Measurements from ENCODE around the gene CEBPZ.

The CEBPZ gene

DNA sequence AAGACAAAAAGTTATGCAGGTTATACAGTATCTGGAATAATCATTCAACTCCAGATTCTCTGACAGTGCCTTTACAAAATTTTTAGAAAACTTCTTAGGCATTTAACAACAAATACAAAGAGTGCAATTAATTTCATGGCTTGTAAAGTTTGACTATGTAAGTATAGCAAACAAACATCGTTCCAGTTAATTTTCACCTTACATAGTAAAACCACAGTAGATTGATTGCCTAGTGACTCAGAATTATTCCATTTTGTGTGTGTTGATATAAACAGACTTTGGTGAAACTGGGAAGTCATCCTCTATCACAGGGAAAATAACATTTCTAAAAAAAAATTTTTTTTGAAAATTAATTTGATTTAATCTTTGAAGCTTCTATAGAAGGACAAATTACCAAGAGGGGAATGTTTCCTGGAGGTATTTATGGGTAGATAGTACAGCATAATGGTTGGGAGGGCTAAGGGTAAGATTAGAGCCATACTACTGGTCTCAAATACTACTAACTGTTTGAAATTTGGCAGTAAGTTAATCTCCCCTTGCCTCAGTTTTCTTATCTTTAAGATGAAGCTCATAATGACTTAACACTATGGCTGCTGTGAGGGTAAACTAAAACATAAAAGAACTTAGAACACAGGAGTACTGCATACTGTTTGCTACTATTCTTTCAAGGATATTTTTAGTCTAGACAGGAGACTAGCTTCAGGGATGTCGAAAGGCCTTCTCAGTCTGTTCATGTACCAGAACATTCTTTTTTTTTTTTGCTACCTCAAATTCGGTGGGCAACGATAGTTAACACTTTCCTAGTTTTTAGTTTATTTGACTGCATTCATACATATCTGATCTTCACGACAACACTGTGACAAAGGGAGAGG, 19.7 kb upstream of the CEBPZ start:
- Histone ChIP-seq H3K4me3 (ENCODE audit: low read length) (no peak overlapping the region), H3K9me3 (replicated peaks; ENCODE audit: insufficient read depth, low read length) (no peaks in the 10 kb centered on the region), H3K36me3 (replicated peaks; ENCODE audit: insufficient read depth, low read length) (peaks cover 48% of the 10 kb centered on the region), H3F3A (ENCODE audit: insufficient read depth, low read length) (peaks cover 96% of the 10 kb centered on the region), H3K9ac (ENCODE audit: low read length) (no peak overlapping the region), H3K4me1 (ENCODE audit: low read length) (no peaks in the 10 kb centered on the region), H3K27me3 (replicated peaks; ENCODE audit: insufficient read depth, low read length) (no peaks in the 10 kb centered on the region), H3K4me2 (ENCODE audit: low read depth, low read length) (no peak overlapping the region), H3K9me2 (replicated peaks; ENCODE audit: insufficient read depth, low read length) (no peaks in the 10 kb centered on the region), H3K79me2 (ENCODE audit: low read length) (peaks cover 40% of the 10 kb centered on the region), H4K20me1 (ENCODE audit: insufficient read depth, low read length) (peaks cover 45% of the 10 kb centered on the region), H2AFZ (ENCODE audit: low read length) (no peak overlapping the region), H3K27ac (ENCODE audit: low read length) (no peak overlapping the region)
- TF ChIP-seq EZH2 (optimal IDR thresholded peaks at IDR 0.05; ENCODE audit: low read depth, low read length) (no peak), EZH2phosphoT487 (IDR thresholded peaks at IDR 0.05; ENCODE audit: low read length) (no peak)
- TF ChIP-seq, protein P1, sequence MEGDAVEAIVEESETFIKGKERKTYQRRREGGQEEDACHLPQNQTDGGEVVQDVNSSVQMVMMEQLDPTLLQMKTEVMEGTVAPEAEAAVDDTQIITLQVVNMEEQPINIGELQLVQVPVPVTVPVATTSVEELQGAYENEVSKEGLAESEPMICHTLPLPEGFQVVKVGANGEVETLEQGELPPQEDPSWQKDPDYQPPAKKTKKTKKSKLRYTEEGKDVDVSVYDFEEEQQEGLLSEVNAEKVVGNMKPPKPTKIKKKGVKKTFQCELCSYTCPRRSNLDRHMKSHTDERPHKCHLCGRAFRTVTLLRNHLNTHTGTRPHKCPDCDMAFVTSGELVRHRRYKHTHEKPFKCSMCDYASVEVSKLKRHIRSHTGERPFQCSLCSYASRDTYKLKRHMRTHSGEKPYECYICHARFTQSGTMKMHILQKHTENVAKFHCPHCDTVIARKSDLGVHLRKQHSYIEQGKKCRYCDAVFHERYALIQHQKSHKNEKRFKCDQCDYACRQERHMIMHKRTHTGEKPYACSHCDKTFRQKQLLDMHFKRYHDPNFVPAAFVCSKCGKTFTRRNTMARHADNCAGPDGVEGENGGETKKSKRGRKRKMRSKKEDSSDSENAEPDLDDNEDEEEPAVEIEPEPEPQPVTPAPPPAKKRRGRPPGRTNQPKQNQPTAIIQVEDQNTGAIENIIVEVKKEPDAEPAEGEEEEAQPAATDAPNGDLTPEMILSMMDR (IDR thresholded peaks at IDR 0.05; ENCODE audit: low read length), result no peak
- DNase-seq, result no peak

DNA sequence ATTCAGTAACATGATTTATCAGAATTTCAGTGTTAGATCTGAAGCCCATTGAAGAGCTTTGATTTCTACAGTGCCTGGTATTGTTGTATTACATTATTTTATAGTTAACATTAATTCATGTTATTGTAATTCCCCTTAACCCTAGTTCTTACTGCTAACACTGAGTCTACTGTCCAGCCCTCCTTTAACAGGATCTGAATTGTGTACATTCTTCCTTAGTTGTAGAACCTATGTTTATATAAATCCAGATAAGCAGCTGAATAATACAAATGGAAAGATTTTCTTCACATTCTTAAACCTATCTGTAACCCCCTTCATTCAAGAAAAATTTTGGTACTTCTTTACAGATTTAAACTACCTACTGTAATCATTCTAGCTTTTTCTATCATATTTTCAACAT, 14.8 kb upstream of the CEBPZ start:
- TF ChIP-seq EZH2 (optimal IDR thresholded peaks at IDR 0.05; ENCODE audit: low read depth, low read length), result no peak
- no peak for TF ChIP-seq EZH2phosphoT487 (IDR thresholded peaks at IDR 0.05; ENCODE audit: low read length)
- TF ChIP-seq, protein P1 (IDR thresholded peaks at IDR 0.05; ENCODE audit: low read length), result no peak
- DNase-seq, result no peak
- no peak overlapping the region for H3K27ac ChIP-seq (ENCODE audit: low read length)

DNA sequence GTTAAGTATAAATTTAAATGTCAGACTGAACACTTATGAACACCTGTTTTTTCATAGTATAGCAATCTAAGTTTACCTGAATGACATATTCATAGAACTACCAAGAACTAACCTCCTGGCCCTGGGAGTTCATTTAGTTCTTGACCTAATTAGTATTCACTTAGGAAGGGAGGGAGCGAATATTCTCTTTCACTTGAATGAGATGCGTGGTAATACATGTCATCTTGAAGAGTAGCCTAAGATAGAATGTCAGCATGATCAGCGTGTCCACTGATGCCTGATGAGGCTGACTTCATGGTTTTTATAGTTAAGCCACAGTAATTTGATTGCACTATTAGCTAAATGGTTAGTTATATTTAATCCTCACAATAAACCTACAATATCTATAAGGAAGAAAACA, 13.4 kb upstream of the CEBPZ start:
- no peaks in the 10 kb centered on the region for H3K9me2 ChIP-seq (replicated peaks; ENCODE audit: insufficient read depth, low read length)
- H3K27ac ChIP-seq (ENCODE audit: low read length), result no peak overlapping the region
- no peaks in the 10 kb centered on the region for H3K4me1 ChIP-seq (ENCODE audit: low read length)
- peaks cover 28% of the 10 kb centered on the region for H4K20me1 ChIP-seq (ENCODE audit: insufficient read depth, low read length)
- H3F3A ChIP-seq (ENCODE audit: insufficient read depth, low read length), result peaks cover 66% of the 10 kb centered on the region
- H3K27me3 ChIP-seq (replicated peaks; ENCODE audit: insufficient read depth, low read length), result no peaks in the 10 kb centered on the region
- H3K4me3 ChIP-seq (ENCODE audit: low read length), result no peak overlapping the region
- TF ChIP-seq EZH2phosphoT487 (IDR thresholded peaks at IDR 0.05; ENCODE audit: low read length), result no peak
- TF ChIP-seq EZH2 (optimal IDR thresholded peaks at IDR 0.05; ENCODE audit: low read depth, low read length), result no peak
- TF ChIP-seq, protein P1 (IDR thresholded peaks at IDR 0.05; ENCODE audit: low read length), result no peak
- no peaks in the 10 kb centered on the region for H3K79me2 ChIP-seq (ENCODE audit: low read length)
- H3K4me2 ChIP-seq (ENCODE audit: low read depth, low read length), result no peak overlapping the region
- DNase-seq, result no peak
- H3K9ac ChIP-seq (ENCODE audit: low read length), result no peak overlapping the region
- peaks cover 9% of the 10 kb centered on the region; the same call in 1 of the 2 replicates for H3K36me3 ChIP-seq (replicated peaks; ENCODE audit: insufficient read depth, low read length)
- H3K9me3 ChIP-seq (replicated peaks; ENCODE audit: insufficient read depth, low read length), result no peaks in the 10 kb centered on the region
- H2AFZ ChIP-seq (ENCODE audit: low read length), result no peak overlapping the region

More for the DNA sequence above, 14.8 kb upstream of the CEBPZ start:
- Histone ChIP-seq H3K27me3 (replicated peaks; ENCODE audit: insufficient read depth, low read length) (no peaks in the 10 kb centered on the region), H3K9me2 (replicated peaks; ENCODE audit: insufficient read depth, low read length) (no peaks in the 10 kb centered on the region), H4K20me1 (ENCODE audit: insufficient read depth, low read length) (peaks cover 34% of the 10 kb centered on the region), H3F3A (ENCODE audit: insufficient read depth, low read length) (peaks cover 77% of the 10 kb centered on the region), H2AFZ (ENCODE audit: low read length) (no peak overlapping the region), H3K4me3 (ENCODE audit: low read length) (no peak overlapping the region), H3K4me1 (ENCODE audit: low read length) (no peaks in the 10 kb centered on the region), H3K4me2 (ENCODE audit: low read depth, low read length) (no peak overlapping the region), H3K9me3 (replicated peaks; ENCODE audit: insufficient read depth, low read length) (no peaks in the 10 kb centered on the region), H3K79me2 (ENCODE audit: low read length) (peaks cover under 1% of the 10 kb centered on the region; the same call in 1 of the 2 replicates), H3K36me3 (replicated peaks; ENCODE audit: insufficient read depth, low read length) (peaks cover 13% of the 10 kb centered on the region), H3K9ac (ENCODE audit: low read length) (no peak overlapping the region)
